Tibial nerve (tissue), 4 donors: Measurements from ENCODE around the gene ADGRL4.

Source experiments
- CTCF ChIP-seq, 5 experiments: fragments of 200-600 bp in 3 of 5; fragments of 450-650 bp in 2 of 5; sonication (generic) in 3 of 5; IDR thresholded peaks; one replicate each; pipeline ENCODE4 v1.5.1; 2016 to 2019; ENCODE audit warnings: antibody characterized with exemption in 5 of 5, mild to moderate bottlenecking in 3 of 5, moderate library complexity in 2 of 5
- EP300 ChIP-seq, 2 donors: sonication (generic); formaldehyde crosslinking; IDR thresholded peaks; one replicate each; pipeline ENCODE4 v1.6.1; 2017; ENCODE audit warnings: antibody characterized with exemption in 2 of 2, mild to moderate bottlenecking in 1 of 2
- POLR2A ChIP-seq, 2 donors: fragments of 450-650 bp; IDR thresholded peaks; one replicate each; pipeline ENCODE4 v1.6.1; 2017; ENCODE audit warnings: antibody characterized with exemption in 2 of 2, mild to moderate bottlenecking in 2 of 2, moderate library complexity in 2 of 2

- TF ChIP-seq CTCF (IDR thresholded peaks at IDR 0.05) (no peak), POLR2A (IDR thresholded peaks at IDR 0.05) (no peak), EP300 (IDR thresholded peaks at IDR 0.05) (no peak)
Observed at GRCh38 chr1:79042117-79042516, 35.6 kb upstream of the ADGRL4 start.
